Hepatocyte (in vitro differentiated cells): ENCODE results near the gene PRELID1. TPM values are rescaled to one million over a fixed set of nuclear protein-coding genes. Genes with fewer than 3 reads are reported as not detected.
A peak's percentile ranks its signal among the peaks of the same experiment; 100 is the strongest.
"Not testable (repeated sequence)": the region's sequence is repeated elsewhere in the genome, so short reads cannot be mapped to it uniquely, and the experiment has no call there.

Source experiments
- DNase-seq: peaks from one replicate; pipeline ENCODE4 v3.0.0-alpha.2; 2016; ENCODE audit warnings: low spot score
- H2AFZ ChIP-seq: fragments of 200-600 bp; sonication (generic); 2 replicates; pipeline ENCODE4 v1.6.0; 2016; ENCODE audit warnings: antibody characterized with exemption, mild to moderate bottlenecking
- H3K27ac ChIP-seq: fragments of 200-600 bp; sonication (generic); 2 replicates; pipeline ENCODE4 v1.5.1; 2016; ENCODE audit warnings: mild to moderate bottlenecking
- H3K27me3 ChIP-seq: fragments of 200-600 bp; sonication (generic); 2 replicates; pipeline ENCODE4 v1.6.1; 2016
- H3K36me3 ChIP-seq: fragments of 200-600 bp; sonication (generic); replicated peaks from 2 replicates; pipeline ENCODE4 v1.5.1; 2016; ENCODE audit warnings: low read depth; ENCODE audit not compliant: insufficient read depth
- H3K4me1 ChIP-seq: fragments of 200-600 bp; sonication (generic); 2 replicates; pipeline ENCODE4 v1.5.1; 2016; ENCODE audit warnings: mild to moderate bottlenecking, moderate library complexity; ENCODE audit not compliant: insufficient read depth
- H3K4me2 ChIP-seq: fragments of 200-600 bp; sonication (generic); 2 replicates; pipeline ENCODE4 v1.6.0; 2016
- H3K4me3 ChIP-seq: fragments of 200-600 bp; sonication (generic); 2 replicates; pipeline ENCODE4 v1.5.1; 2016; ENCODE audit warnings: mild to moderate bottlenecking
- H3K79me2 ChIP-seq: fragments of 200-600 bp; sonication (generic); 2 replicates; pipeline ENCODE4 v1.6.0; 2017; ENCODE audit warnings: mild to moderate bottlenecking
- H3K9me2 ChIP-seq: fragments of 200-600 bp; sonication (generic); replicated peaks from 2 replicates; pipeline ENCODE4 v1.6.0; 2017; ENCODE audit warnings: mild to moderate bottlenecking; ENCODE audit not compliant: insufficient read depth
- H3K9me3 ChIP-seq: fragments of 200-600 bp; sonication (generic); 2 replicates; pipeline ENCODE4 v1.5.1; 2016; ENCODE audit warnings: low read depth, mild to moderate bottlenecking
- H4K20me1 ChIP-seq: fragments of 200-600 bp; sonication (generic); 2 replicates; pipeline ENCODE4 v1.6.0; 2016; ENCODE audit warnings: mild to moderate bottlenecking; ENCODE audit not compliant: insufficient read depth, poor library complexity, severe bottlenecking
- EZH2 ChIP-seq: fragments of 200-600 bp; sonication (generic); IDR thresholded peaks from 2 replicates; pipeline ENCODE4 v1.6.1; 2016; ENCODE audit warnings: antibody characterized with exemption, mild to moderate bottlenecking, borderline replicate concordance
- EZH2phosphoT487 ChIP-seq: fragments of 200-600 bp; sonication (generic); IDR thresholded peaks from one replicate; pipeline ENCODE4 v1.6.1; 2018; ENCODE audit warnings: antibody characterized with exemption, mild to moderate bottlenecking, low read depth, moderate library complexity; ENCODE audit not compliant: unreplicated experiment, severe bottlenecking
- WGBS: methylation state at CpG from one replicate; pipeline ENCODE4 v1.1.6; 2016; ENCODE audit warnings: low lambda C conversion rate; ENCODE audit errors: missing lambda C conversion rate; 5-methylcytosine and 5-hydroxymethylcytosine counted together
- polyA plus RNA-seq: library from polyadenylated mRNA; unstranded; fragments of >200 nt; fragmentation: Nextera tagmentation; extraction: Ambion mirVana; gene quantifications from 2 replicates; pipeline ENCODE4 v1.2.1, GENCODE V29; 2016
- total RNA-seq: library from RNA; depleted of rRNA; stranded (reverse); fragments of >200 nt; gene quantifications from 2 replicates; pipeline ENCODE4 v1.2.3, GENCODE V29; 2014
- TF ChIP-seq, protein P1 (sequence below): fragments of 200-600 bp; sonication (generic); IDR thresholded peaks from 2 replicates; pipeline ENCODE4 v1.5.1; 2016; ENCODE audit warnings: antibody characterized with exemption, mild to moderate bottlenecking; ENCODE audit not compliant: poor library complexity

Gene PRELID1
- total and polyA plus RNA-seq, 2 experiments from 2014 or later = 228 to 282 TPM

DNA sequence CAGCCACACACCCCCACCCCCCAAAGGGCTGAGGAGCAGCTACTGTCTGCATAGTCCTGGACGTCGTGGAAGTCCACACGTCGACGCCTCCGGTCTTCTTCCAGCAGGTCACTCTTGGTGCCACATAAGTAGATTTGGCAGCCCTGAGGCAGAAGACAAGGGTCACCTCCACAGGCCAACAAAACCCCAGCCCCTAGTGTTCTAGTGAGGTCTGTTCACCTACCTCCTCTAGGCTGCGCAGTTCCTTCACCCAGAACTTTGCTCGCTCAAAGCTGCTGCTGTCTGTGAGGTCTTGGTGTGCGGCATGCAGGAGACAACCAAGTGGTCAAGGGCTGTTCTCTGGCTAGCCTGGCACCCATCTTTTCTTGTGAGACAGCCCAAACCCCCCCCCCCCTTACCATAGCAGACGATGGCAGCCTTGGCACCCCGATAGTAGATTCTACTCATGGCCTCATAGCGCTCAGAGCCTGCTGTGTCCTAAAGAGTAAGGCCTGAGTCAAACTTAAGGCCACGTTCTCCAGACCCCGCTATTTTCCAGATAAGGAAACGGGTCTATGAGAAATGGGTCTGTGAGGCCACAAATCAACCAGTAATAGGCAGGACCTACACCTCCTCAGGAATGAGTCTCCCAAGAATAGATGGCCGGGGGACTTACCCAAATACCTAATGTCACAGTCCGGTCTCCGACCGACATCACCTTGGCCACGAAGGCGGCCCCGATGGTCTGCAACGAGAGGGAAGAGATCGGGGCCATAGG, 1.1 kb upstream of the PRELID1 start:
- H3K79me2 ChIP-seq = peaks cover 47% of the 10 kb centered on the region
- H4K20me1 ChIP-seq = peaks cover 17% of the 10 kb centered on the region

DNA sequence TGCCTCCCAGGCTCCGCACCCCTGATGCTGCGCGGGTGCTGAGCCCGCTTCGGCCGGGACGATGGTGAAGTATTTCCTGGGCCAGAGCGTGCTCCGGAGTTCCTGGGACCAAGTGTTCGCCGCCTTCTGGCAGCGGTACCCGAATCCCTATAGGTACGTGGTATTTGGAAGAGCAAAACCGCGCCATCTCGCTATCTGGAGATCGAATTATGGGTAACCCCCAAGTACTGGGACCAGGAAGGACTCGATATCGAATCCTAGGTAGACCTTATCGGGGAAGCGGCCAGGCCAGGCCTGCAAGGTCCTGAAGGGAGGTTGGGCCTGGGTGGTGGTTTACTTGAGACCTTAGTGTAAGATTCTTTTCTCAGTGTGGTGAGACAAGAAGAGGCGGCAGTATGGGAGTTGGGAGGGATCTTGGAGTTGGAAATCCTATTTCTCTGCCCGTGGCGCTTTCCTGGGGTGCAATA, 359 bp downstream of the PRELID1 start:
- H3K27me3 ChIP-seq = no peaks in the 10 kb centered on the region
- 1% methylated on average over 25 of the region's 25 CpGs for WGBS
- H2AFZ ChIP-seq = peak overlapping the region; percentile 83
- peaks cover 17% of the 10 kb centered on the region for H4K20me1 ChIP-seq
- no peak for DNase-seq
- no peaks in the 10 kb centered on the region for H3K9me3 ChIP-seq
- H3K27ac ChIP-seq = peak overlapping the region; percentile 97
- peaks cover 47% of the 10 kb centered on the region for H3K79me2 ChIP-seq
- no peaks in the 10 kb centered on the region for H3K36me3 ChIP-seq
- peak overlapping the region; percentile 66 for H3K4me3 ChIP-seq
- H3K4me1 ChIP-seq = peaks cover 37% of the 10 kb centered on the region
- H3K9me2 ChIP-seq = no peaks in the 10 kb centered on the region
- peak overlapping the region; percentile 95 for H3K4me2 ChIP-seq
- TF ChIP-seq EZH2 = no peak
- TF ChIP-seq, protein P1, sequence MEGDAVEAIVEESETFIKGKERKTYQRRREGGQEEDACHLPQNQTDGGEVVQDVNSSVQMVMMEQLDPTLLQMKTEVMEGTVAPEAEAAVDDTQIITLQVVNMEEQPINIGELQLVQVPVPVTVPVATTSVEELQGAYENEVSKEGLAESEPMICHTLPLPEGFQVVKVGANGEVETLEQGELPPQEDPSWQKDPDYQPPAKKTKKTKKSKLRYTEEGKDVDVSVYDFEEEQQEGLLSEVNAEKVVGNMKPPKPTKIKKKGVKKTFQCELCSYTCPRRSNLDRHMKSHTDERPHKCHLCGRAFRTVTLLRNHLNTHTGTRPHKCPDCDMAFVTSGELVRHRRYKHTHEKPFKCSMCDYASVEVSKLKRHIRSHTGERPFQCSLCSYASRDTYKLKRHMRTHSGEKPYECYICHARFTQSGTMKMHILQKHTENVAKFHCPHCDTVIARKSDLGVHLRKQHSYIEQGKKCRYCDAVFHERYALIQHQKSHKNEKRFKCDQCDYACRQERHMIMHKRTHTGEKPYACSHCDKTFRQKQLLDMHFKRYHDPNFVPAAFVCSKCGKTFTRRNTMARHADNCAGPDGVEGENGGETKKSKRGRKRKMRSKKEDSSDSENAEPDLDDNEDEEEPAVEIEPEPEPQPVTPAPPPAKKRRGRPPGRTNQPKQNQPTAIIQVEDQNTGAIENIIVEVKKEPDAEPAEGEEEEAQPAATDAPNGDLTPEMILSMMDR = no peak
- TF ChIP-seq EZH2phosphoT487 = no peak

More for the DNA sequence above, 1.1 kb upstream of the PRELID1 start:
- peaks cover 37% of the 10 kb centered on the region for H3K4me1 ChIP-seq
- H3K4me2 ChIP-seq = peak overlapping the region; percentile 95
- no peaks in the 10 kb centered on the region for H3K9me2 ChIP-seq
- no peaks in the 10 kb centered on the region for H3K9me3 ChIP-seq
- 43% methylated on average over 22 of the region's 24 CpGs for WGBS
- no peak for DNase-seq
- H3K36me3 ChIP-seq = no peaks in the 10 kb centered on the region
- peak overlapping the region; percentile 98 for H2AFZ ChIP-seq
- peak overlapping the region; percentile 97 for H3K27ac ChIP-seq
- H3K4me3 ChIP-seq = peak overlapping the region; percentile 66
- no peak for TF ChIP-seq EZH2
- TF ChIP-seq EZH2phosphoT487 = no peak
- TF ChIP-seq, protein P1 = no peak
- H3K27me3 ChIP-seq = no peaks in the 10 kb centered on the region

DNA sequence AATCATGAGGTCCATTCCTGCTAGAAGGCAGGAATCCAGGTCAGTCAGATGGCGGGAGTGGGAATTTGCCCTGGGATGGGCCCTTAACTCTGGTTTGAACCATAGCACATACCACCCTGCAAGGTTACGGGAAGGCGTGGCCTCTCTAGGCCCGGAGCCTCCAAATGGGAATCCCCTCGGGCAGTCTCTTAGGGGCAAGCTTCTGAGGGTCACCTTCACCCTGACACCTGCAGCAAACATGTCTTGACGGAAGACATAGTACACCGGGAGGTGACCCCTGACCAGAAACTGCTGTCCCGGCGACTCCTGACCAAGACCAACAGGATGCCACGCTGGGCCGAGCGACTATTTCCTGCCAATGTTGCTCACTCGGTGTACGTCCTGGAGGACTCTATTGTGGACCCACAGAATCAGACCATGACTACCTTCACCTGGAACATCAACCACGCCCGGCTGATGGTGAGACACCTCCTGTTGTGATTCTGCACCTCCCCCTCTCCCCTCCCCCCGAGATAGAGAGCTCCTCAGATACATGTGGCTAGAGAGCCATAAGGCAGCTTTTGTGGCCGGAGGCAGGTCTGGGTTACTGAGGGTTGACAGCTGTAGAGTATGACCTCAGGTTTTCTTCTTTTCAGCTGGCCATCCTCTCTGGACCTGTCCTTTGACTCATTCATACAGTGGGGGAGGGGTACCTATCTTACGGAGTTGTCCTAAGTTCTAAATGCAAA, 957 bp downstream of the PRELID1 start:
- H3K36me3 ChIP-seq = no peaks in the 10 kb centered on the region
- whole genome bisulfite sequencing = 42% methylated on average over 18 of the region's 19 CpGs
- H3K9me2 ChIP-seq = no peaks in the 10 kb centered on the region
- no peaks in the 10 kb centered on the region for H3K9me3 ChIP-seq
- peak overlapping the region; percentile 66 for H3K4me3 ChIP-seq
- peaks cover 37% of the 10 kb centered on the region for H3K4me1 ChIP-seq
- peak overlapping the region; percentile 95 for H3K4me2 ChIP-seq
- TF ChIP-seq EZH2phosphoT487 (no peak), EZH2 (no peak)
- TF ChIP-seq, protein P1 = no peak
- peak overlapping the region; percentile 83 for H2AFZ ChIP-seq
- peak; percentile 75 for DNase-seq
- H4K20me1 ChIP-seq = peaks cover 17% of the 10 kb centered on the region
- peaks cover 53% of the 10 kb centered on the region for H3K79me2 ChIP-seq
- peak overlapping the region; percentile 97 for H3K27ac ChIP-seq
- no peaks in the 10 kb centered on the region for H3K27me3 ChIP-seq

DNA sequence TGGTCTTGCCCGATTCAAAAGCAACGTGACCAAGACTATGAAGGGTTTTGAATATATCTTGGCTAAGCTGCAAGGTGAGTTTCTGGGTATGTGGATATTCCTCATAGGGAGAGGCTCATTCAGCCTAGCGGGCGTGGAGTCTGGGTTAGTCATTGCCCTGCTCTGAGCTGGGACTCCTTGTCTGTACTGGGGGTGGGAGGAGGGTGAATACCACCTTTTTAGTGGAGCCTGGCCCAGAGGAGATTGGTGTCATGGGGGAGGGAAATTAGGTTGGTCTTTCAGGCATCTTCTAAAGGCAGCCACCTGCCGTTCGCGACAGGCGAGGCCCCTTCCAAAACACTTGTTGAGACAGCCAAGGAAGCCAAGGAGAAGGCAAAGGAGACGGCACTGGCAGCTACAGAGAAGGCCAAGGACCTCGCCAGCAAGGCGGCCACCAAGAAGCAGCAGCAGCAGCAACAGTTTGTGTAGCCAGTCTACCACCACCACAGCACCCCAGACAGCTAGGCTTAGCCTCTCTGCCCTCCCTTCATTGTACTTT, 2.6 kb downstream of the PRELID1 start:
- H3K4me3 ChIP-seq, H3K9me3 ChIP-seq, H3K27ac ChIP-seq, H3K4me2 ChIP-seq, DNase-seq, H3K9me2 ChIP-seq, H3K27me3 ChIP-seq, H3K36me3 ChIP-seq, H2AFZ ChIP-seq: not testable (repeated sequence)
- 97% methylated on average over 11 of the region's 11 CpGs for WGBS
- peaks cover 17% of the 10 kb centered on the region for H4K20me1 ChIP-seq
- peaks cover 63% of the 10 kb centered on the region for H3K79me2 ChIP-seq
- peaks cover 27% of the 10 kb centered on the region for H3K4me1 ChIP-seq
